ES-I3 (cell line): Measurements from ENCODE around the gene C1orf105.

Source experiments
- H3K36me3 ChIP-seq: 2 replicates; pipeline ENCODE4 v1.6.1; 2013; ENCODE audit warnings: mild to moderate bottlenecking, low read length, control low read depth, moderate library complexity; ENCODE audit not compliant: insufficient read depth
- H3K4me1 ChIP-seq: 2 replicates; pipeline ENCODE4 v1.6.1; 2013; ENCODE audit warnings: mild to moderate bottlenecking, control low read depth, low read length; ENCODE audit not compliant: insufficient read depth
- H3K9ac ChIP-seq: 2 replicates; pipeline ENCODE4 v1.6.1; 2013; ENCODE audit warnings: low read depth, mild to moderate bottlenecking, low read length, moderate library complexity
- H3K9me3 ChIP-seq: 2 replicates; pipeline ENCODE4 v1.6.1; 2013; ENCODE audit warnings: mild to moderate bottlenecking, low read length, moderate library complexity; ENCODE audit not compliant: control insufficient read depth, insufficient read depth

C1orf105 gene

DNA sequence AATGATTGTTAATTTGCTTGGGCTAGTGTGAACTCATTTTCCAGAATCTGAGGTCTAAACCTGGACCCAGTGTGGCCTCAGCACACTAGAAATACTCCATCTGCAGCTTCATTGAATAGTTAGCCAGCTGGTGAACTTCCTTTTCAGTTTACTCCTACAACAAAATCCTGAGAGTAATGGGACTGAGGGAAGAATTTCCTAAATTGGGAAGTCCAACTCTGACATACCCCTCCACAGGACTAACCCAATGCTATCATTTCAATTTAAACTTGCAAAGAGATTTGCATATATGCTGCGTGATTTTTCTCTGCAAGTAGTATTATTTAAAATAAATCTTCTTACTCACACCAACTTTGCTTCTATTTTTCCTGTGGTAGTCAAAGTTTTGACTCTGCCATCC, 51.2 kb downstream of the C1orf105 start:
- Histone ChIP-seq H3K9me3 (no peaks in the 10 kb centered on the region), H3K4me1 (peaks cover 8% of the 10 kb centered on the region; the same call in 1 of the 2 replicates), H3K36me3 (no peaks in the 10 kb centered on the region), H3K9ac (no peak overlapping the region)

DNA sequence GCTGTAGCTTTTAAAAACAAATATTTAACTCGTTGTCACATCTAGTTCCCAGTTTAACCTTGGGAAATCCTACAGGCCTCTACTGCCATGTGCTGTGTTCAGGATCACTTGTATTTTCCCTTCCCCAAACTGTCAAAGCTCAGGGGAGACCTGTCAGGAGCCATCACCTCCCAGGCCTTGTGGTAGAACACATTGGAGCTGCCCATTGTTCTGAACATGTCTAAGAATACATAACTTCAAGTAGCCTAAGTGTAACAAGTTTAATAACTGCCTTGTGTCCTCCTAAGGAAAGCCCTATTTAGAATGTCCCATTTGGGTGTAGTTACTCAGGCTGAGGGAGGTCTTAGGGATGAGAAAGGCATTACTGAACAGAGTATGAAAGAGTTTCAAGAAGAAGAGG, 52.0 kb downstream of the C1orf105 start:
- H3K4me1 ChIP-seq = peaks cover 8% of the 10 kb centered on the region; the same call in 1 of the 2 replicates
- H3K9me3 ChIP-seq = no peaks in the 10 kb centered on the region
- H3K36me3 ChIP-seq = no peaks in the 10 kb centered on the region

DNA sequence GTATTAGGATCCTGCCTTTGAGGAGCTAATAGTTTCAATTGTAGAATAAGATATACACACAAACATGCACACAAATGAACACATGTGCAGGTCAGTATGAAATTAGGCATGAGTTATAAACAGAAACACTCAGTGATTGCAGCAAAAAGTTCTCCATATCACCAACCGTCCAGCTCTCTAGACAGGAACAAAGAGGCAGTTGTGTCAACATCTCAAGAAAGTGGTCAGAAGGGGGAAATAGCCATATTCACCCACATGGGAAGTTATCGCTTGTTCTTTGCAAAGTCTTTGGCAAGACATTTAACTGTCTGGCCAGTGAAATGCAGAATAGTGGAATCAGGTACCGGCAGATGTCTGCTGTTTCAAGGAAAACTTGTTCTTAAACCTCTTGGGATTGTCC, 52.8 kb downstream of the C1orf105 start:
- H3K9me3 ChIP-seq = no peaks in the 10 kb centered on the region
- H3K36me3 ChIP-seq = no peaks in the 10 kb centered on the region
- H3K4me1 ChIP-seq = peaks cover 8% of the 10 kb centered on the region; the same call in 1 of the 2 replicates
- no peak overlapping the region for H3K9ac ChIP-seq

More for the DNA sequence above, 52.0 kb downstream of the C1orf105 start:
- H3K9ac ChIP-seq = no peak overlapping the region

DNA sequence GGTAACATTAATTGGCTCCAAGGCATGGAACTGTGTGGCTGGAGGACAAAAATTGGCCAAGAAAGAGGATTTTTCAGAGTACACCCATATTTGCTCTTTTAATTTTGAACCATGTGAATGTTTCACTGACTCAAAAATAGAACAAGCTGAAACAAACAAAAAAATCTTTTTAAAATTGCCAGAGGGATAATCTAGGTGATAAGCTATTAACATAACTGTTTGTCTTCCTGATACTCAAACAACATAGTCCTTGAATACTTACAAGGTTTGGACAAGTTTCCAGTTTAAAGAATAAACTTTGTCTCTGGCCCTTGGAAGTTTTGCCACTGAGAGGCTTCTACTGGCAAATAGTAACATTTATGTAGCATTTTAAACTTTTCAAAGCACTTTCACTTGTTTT, 53.4 kb downstream of the C1orf105 start:
- Histone ChIP-seq H3K9me3 (no peaks in the 10 kb centered on the region), H3K36me3 (no peaks in the 10 kb centered on the region), H3K4me1 (peaks cover 8% of the 10 kb centered on the region; the same call in 1 of the 2 replicates), H3K9ac (no peak overlapping the region)

DNA sequence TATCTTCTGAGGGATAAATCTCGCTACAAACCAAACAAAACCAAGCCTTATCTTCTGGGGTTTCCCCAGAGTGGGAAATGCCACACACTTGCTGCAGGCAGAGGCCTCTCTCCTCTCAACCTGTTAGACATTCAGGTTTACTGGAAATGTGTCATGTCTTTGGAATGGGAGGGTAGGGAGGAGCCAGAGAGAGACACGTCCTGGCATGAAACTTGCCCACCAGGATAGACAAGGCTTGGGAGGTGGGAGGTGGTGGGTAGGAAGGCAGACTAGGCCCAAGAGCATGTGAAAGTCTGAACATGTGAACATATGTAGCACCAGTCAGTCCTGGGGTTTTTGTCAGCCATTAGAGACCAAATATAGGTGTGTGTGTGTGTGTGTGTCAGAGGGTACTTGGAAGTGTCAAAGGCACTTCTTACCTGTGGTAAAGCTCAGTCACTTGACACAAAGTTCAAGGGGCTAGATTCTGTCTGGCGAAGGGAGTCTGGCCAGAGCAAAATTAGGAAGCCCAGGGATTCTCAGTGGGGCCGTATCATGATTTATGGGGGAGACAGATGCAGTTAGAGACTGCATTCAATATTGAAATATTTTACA, 55.8 kb downstream of the C1orf105 start:
- H3K9ac ChIP-seq = no peak overlapping the region
- H3K9me3 ChIP-seq = no peaks in the 10 kb centered on the region
- peaks cover 8% of the 10 kb centered on the region; the same call in 1 of the 2 replicates for H3K4me1 ChIP-seq
- H3K36me3 ChIP-seq = no peaks in the 10 kb centered on the region

DNA sequence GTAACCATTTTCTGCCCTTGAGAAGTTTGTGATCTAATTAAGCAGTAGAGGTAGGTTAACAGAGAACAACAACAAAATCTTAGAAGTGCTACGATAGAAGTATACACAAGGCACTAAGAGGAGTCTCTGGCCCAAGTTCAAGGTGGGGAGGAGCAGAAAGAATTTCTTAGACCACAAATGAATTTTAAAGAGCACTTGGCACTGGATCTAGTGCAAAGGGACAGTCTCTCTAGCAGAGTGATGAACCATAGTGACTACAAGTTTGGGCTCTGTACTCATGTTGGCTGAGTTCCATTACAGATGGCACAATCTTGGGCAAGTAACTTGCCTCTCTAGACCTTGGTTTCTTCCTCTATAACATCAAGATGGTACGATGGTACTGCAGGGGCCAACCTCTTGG, 56.7 kb downstream of the C1orf105 start:
- H3K9ac ChIP-seq = no peak overlapping the region
- H3K4me1 ChIP-seq = peaks cover 8% of the 10 kb centered on the region; the same call in 1 of the 2 replicates
- no peaks in the 10 kb centered on the region for H3K9me3 ChIP-seq
- no peaks in the 10 kb centered on the region for H3K36me3 ChIP-seq

DNA sequence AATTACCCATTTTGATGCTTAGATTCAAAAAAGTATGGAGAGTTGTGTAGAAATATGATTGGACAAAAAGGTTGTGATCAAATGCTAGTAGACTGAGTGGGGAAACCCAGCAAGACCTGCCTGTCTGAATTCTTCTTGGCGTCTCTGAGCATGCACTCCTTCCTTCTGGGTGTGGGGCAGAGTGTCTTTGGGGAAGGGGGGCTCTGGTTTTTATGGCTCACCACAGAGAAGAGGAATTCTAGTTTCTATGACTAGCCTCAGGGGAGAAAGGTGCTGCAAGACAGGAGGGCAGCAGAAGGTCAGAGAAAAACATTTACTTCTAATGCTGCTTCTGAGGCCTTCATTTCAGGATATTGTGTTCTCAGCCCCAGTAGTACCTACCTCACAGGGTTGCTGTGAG, 57.3 kb downstream of the C1orf105 start:
- no peaks in the 10 kb centered on the region for H3K9me3 ChIP-seq
- H3K9ac ChIP-seq = no peak overlapping the region
- peaks cover 8% of the 10 kb centered on the region; the same call in 1 of the 2 replicates for H3K4me1 ChIP-seq
- no peaks in the 10 kb centered on the region for H3K36me3 ChIP-seq

DNA sequence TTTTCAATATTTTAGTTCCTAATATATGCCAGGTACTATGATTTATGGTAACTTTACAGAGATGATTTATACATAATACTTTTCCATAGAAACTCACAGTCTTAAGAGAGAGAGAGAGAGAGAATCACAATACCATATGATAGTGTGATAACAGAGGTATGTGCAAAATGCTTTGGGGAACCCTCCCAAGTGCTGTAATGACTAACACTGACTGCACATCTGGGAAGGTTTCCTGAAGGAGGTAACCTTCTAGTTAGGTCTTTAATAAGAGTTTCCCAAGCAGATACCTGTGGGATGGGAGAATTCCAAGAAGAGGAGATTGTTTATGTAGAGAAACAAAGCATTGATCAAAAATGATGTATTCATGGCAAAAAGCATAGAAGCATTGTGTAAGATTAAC, 58.0 kb downstream of the C1orf105 start:
- Histone ChIP-seq H3K4me1 (peaks cover 8% of the 10 kb centered on the region; the same call in 1 of the 2 replicates), H3K9me3 (no peaks in the 10 kb centered on the region), H3K36me3 (no peaks in the 10 kb centered on the region), H3K9ac (no peak overlapping the region)

DNA sequence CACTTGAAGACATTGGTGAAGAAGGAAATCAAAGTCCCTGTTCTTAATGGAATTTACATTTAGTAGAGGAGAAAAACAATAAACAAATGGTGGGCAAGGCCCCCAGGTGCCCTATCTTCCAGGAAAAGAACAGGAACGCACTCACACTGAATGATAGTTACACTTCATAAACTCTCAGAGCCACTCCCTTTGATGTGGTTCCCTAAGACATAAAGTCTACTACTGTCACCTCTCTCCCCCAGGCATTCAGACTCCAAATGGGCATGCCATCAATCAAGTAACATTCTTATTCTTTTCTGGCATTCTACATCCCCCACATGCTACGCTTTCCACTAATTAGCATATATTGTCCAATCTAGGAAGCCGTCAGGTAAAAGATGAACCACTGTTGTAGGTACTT, 59.9 kb downstream of the C1orf105 start:
- Histone ChIP-seq H3K9ac (no peak overlapping the region), H3K36me3 (no peaks in the 10 kb centered on the region), H3K4me1 (peaks cover 8% of the 10 kb centered on the region; the same call in 1 of the 2 replicates), H3K9me3 (no peaks in the 10 kb centered on the region)

DNA sequence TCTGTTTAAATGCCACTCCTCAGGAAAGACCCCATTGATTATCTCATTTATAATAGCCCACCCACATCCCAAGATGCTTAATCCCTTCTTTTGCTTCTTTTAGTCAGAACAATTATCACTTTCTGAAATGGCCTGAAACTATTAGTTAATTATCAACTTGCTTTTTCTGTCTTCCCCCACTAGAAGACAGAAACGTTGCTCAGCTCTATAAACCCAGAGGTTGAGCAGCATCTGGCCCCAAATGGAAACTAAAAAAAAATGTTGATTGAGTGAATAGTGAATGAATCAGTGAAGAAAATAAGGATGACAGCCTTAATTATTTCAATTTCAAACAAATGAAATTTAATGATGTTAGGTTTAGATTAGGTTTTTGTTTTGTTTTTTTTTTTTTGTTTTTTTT, 61.6 kb downstream of the C1orf105 start:
- Histone ChIP-seq H3K9ac (no peak overlapping the region), H3K4me1 (no peaks in the 10 kb centered on the region), H3K36me3 (no peaks in the 10 kb centered on the region), H3K9me3 (no peaks in the 10 kb centered on the region)

DNA sequence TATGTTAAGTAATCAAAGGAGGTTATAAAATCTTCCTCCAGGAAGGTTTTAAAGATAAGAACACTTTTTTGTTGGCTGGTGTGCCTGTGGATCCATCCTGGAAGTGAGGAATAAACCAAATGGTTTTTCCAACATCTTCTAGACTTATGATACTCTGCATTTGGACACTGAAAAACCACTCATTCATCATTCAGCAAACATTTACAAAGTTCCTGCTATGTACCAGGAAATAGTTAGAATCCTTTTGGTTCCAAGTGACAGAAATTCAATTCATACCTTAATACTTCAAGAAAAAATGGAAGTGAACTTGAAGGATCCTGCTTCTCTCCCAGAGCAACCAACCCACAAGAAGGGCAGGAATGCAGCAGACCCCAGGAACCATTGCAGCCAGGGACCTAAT, 63.0 kb downstream of the C1orf105 start:
- no peaks in the 10 kb centered on the region for H3K9me3 ChIP-seq
- no peak overlapping the region for H3K9ac ChIP-seq
- no peaks in the 10 kb centered on the region for H3K4me1 ChIP-seq
- H3K36me3 ChIP-seq = no peaks in the 10 kb centered on the region

DNA sequence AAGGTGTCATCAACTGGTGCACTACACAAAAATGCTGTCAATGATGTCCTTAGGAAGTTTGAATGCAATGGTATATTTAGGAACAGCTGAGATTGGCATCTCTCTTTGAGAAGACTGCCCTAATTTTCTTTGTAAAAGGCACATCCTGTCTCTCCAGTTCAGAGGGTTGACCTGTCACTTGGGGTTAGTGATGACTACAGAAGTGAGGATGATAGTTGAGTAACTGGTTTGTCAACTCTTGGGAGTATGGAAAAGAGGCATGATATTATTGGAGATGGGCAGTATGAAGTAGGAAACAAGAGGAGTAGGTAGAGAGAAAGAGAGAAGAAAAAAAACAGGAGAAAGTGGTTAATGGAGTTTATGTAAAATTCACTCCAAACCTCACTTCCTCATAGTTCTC, 63.8 kb downstream of the C1orf105 start:
- no peak overlapping the region for H3K9ac ChIP-seq
- no peaks in the 10 kb centered on the region for H3K36me3 ChIP-seq
- no peaks in the 10 kb centered on the region for H3K4me1 ChIP-seq
- H3K9me3 ChIP-seq = no peaks in the 10 kb centered on the region

DNA sequence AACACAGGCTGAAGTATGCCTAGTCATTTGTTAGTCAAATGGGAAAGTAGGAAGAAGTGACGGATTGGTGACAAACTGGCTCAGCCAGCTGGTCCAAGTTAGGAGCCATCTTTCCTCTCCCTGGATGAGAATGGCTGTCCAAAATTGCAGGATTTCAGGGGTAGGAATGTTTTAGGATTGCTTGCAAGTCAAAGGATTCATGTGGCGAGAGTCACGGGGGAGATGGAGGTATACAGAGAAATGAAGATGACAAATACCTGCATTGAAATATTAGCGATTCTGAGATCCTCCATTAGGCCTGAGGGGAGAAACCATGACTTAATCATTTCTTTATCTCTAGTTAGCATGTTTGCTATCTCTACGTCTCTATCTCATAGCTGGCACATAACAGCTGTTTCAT, 65.1 kb downstream of the C1orf105 start:
- H3K4me1 ChIP-seq = no peaks in the 10 kb centered on the region
- H3K9ac ChIP-seq = no peak overlapping the region
- H3K9me3 ChIP-seq = no peaks in the 10 kb centered on the region
- no peaks in the 10 kb centered on the region for H3K36me3 ChIP-seq

DNA sequence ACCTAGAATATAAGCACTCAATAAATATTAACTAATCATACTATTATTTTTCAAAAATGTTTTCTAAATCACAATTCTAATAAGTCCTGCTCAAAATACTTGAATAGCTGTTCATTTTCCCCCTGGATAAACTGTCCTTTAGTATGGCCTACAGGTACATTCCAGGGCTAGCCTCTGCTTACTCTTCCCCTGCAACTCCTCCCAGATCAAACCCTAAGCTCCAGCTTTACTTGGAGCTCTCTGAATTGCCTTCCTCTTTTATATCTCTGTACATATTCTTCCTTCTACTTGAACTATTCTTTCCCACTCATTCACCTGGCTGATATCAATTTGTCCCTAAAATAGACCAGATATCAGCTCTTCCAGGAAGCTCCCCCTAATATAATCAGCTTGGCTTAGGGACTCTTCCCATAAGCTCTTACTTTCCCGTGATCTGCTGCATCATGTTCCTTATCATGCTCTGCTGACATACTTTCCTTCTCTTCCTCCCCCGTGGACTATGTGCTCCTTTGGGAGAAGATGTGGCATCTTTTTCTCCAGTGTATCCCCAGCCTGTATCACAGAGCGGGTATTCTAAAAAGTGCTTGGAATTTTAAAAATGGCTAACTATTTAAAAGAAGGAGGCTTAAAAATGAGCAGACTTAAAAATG, 66.4 kb downstream of the C1orf105 start:
- Histone ChIP-seq H3K9ac (no peak overlapping the region), H3K9me3 (no peaks in the 10 kb centered on the region), H3K36me3 (no peaks in the 10 kb centered on the region), H3K4me1 (no peaks in the 10 kb centered on the region)

DNA sequence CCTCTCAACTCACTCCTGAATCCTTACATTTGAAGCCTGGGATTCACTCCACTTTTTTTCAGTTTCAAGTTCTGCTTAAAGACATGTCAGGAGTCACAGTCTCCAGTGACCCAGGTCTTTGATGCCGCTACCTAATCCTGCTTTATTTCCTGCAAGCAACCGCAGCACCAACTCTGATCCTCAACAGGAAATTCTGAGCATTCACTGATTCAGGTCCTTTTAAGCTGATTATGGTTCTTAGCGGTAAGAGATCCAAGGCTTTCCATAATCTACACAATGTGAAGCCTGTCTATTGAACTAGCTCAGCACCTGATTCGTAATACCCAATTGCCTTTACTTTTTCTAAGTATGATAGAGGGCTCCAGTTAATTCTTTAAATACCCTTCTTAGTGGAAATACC, 67.1 kb downstream of the C1orf105 start:
- no peaks in the 10 kb centered on the region for H3K4me1 ChIP-seq
- no peak overlapping the region for H3K9ac ChIP-seq
- no peaks in the 10 kb centered on the region for H3K36me3 ChIP-seq
- H3K9me3 ChIP-seq = no peaks in the 10 kb centered on the region
